Glomerular visceral epithelial cell (primary cell): ENCODE measurements around the gene KRTAP4-1.
"Not testable (repeated sequence)": the region's sequence is repeated elsewhere in the genome, so short reads cannot be mapped to it uniquely, and the experiment has no call there.

Experiments
- DNase-seq: peaks from one replicate; pipeline ENCODE4 v3.0.0-alpha.2; 2016; ENCODE audit errors: extremely low spot score

Gene KRTAP4-1

DNA sequence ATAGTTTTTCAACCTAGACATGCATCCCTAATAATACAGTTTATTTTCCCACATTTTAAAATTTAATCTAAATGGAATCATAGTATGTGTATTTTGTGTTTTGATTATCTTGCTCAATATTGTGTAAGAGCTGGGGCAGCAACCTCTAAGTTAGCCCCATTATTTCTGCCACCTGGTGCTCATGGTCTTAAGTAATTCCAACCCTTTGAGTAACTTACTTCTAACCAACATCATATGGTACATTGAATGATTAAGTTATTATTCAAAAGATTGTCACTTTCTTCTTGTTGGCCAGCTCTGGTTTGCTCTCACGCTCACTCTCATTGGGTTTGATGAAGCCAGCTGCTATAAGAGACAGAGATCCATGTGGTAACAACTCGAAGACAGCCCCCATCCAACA is 12.8 kb downstream of the KRTAP4-1 start:
- DNase-seq: no peak

DNA sequence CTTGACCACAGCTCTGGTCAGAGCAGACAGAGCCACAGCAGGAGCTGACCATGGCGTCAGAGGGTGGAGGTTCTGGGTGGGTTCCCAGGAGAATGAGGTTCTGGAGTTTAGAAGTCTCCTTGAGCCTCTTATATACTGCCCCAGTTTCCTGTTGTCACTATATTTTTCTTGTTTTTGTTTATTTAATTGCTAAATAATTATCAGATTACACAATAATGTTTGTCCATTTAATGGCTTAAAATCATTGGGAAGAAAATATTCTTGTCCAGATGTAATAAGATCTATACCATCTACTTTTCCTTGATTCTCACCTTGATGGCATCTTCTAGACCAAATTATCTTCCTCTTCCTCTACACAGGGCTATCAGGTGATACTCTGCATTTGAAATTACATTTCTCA is 16.6 kb downstream of the KRTAP4-1 start, which contains the start of gene KRTAP4-3:
Gene KRTAP4-3 (minus strand): TSS at position 101 of the 400 bp plus-strand sequence. CDS start 49 bp downstream, at position 52.
- DNase-seq: no peak

DNA sequence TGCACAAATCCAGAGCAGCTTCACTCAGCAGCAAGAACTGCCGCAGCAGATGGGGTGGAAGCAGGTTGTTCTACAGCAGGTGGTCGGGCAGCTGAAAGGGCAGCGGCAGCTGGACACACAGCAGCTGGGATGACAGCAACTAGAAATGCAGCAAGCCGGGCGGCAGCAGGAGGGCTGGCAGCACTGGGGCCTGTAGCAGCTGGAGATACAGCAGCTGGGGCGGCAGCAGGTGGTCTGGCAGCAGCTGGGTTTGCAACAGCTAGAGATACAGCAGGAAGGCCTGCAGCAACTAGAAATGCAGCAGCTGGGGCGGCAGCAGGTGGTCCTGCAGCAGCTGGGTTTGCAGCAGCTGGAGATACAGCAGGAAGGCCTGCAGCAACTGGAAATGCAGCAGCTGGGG is 17.1 kb downstream of the KRTAP4-1 start:
- DNase-seq: no peak

DNA sequence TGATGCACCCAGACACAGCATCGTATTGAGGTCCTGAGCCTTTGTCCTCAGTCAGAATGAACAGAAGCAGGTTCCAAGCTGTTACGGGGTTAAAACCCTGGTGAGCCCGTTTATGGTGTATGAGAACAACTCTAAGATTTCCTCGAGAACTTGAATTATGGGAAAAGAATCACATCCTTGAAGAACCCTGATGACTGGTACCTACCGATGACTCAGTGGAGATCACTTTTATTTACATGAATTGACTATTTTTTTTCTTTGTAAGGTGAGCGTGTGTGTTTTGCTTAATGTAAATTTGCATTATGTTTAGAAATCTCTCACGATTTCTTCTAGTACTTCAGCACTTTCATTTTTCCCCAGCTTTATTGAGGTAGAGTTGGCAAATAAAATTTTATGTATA is 20.9 kb downstream of the KRTAP4-1 start:
- DNase-seq: no peak

DNA sequence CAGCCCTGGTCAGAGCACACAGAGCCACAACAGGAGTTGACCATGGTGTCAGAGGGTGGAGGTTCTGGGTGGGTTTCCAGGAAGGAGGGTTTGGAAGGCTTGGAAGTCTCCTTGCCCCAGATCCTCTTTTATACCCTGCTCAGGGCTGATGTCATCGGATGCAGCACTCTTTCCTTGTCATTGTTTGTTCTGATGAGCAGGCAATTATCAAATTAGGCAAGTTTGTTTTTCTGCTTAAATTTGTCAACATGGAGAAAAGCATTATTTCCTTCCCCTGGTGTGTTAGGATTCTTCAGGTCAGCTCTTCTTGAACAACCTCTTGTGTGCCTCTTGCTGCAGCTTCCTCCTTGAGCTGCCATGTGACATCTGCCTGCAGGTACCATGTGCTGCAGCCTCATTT is 24.1 kb downstream of the KRTAP4-1 start, which contains the start of gene KRTAP4-4:
Gene KRTAP4-4 (minus strand): TSS at position 101 of the 400 bp plus-strand sequence. CDS start 57 bp downstream, at position 44.
- DNase-seq: no peak

DNA sequence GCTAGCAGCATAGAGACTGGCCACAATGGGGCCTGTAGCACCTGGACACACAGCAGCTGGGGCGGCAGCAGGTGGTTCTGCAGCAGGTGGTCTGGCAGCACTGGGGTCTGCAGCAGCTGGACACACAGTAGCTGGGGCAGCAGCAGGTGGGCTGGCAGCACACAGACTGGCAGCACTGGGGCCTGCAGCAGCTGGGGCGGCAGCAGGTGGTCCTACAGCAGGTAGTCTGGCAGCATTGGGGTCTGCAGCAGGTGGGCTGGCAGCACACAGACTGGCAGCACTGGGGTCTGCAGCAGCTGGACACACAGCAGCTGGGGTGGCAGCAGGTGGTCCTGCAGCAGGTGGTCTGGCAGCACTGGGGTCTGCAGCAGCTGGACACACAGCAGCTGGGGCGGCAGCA is 24.5 kb downstream of the KRTAP4-1 start:
- not testable (repeated sequence) for DNase-seq

DNA sequence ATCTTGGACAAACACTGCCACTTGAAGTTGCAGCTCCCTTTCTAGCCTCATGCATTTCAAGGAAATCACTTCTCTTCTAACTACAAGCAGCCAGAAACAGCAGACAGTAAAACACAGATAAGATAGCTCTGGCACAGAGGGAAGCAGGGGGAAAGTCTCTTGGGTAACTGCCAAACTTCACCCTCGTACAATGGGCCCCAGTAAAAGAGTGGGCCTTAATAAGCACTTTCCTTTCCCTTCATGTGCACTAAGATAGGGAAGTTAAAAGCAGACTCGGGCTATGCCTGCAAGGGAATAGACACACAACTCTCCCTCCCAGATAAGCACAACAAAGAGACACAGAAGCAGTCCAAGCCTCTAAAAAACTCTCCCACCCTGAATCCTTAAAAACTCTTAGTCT is 30.9 kb downstream of the KRTAP4-1 start:
- DNase-seq: no peak

DNA sequence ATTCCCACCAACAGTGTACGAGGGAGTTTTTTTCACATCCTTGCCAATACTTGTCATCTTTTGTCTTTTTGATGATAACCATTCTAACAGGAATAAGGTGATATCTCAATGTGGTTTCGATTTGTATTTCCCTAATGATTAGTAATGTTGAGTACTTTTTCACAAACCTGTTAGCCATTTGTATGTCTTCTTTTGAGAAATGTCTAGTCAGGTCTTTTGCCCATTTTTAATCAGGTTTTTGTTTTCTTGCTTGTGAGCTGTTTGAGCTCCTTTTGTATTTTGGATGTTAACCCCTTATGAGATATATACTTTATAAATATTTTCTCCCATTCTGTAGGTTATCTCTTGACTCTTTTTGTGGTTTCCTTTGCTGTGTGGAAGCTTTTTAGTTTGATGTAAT is 33.2 kb downstream of the KRTAP4-1 start:
- DNase-seq: no peak

DNA sequence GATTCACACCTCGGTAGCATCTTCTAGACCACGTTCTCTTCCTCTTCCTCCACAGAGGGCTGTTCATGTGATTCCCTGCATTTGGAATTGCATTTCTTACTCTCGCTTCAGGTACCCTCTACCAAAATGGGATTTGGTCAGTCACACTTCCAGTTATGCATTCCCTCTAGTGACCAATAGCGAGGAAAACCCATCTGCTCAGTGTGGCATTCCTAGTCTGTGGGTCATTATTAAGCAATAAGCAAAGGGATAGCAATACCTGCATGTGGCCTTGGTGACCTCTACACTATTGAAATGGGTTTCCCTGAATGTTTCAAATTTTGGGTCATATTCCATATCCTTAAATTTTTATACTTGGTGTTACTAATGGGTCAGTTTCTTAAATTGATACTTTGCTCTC is 34.7 kb downstream of the KRTAP4-1 start:
- DNase-seq: no peak

DNA sequence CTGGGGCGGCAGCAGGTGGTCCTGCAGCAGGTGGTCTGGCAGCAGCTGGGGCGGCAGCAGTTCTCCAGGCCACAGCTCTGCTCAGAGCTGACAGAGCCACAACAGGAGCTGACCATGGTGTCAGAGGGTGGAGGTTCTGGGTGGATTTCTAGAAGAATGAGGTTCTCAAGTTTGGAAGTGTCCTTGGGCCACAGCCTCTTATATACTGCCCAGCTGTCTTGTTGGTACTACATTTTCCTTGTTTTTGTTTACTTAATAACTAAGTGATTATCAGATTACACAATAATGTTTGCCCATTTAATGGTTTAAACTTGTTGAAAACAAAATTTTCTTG is 35.1 kb downstream of the KRTAP4-1 start, which contains the start of gene KRTAP4-5:
Gene KRTAP4-5 (minus strand): TSS at position 174 of the 334 bp plus-strand sequence. CDS start 58 bp downstream, at position 116.
- no peak for DNase-seq

DNA sequence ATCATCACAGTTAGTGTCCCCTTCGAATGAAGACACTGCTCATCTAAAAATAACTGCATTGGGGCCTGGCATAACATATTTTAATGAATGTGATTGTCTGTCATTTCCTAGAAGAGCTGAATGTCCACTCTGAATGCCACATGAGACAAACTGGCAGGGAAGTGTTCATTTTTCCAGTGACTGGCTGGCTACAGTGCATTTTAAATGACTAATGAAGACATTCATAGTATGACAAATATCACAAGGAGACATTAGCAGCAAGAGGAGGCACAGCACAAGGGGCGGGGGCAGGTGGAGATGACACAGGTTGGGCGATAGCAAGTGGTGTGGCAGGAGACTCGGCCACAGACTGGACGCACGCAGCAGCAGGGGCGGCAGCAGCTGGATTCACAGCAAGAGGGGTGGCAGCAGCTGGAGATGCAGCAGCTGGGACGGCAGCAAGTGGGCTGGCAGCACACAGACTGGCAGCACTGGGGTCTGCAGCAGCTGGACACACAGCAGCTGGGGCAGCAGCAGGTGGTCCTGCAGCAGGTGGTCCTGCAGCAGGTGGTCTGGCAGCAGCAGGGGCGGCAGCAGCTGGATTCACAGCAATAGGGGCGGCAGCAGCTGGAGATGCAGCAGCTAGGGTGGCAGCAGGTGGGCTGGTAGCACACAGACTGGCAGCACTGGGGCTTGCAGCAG is 35.6 kb downstream of the KRTAP4-1 start:
- DNase-seq: not testable (repeated sequence)

DNA sequence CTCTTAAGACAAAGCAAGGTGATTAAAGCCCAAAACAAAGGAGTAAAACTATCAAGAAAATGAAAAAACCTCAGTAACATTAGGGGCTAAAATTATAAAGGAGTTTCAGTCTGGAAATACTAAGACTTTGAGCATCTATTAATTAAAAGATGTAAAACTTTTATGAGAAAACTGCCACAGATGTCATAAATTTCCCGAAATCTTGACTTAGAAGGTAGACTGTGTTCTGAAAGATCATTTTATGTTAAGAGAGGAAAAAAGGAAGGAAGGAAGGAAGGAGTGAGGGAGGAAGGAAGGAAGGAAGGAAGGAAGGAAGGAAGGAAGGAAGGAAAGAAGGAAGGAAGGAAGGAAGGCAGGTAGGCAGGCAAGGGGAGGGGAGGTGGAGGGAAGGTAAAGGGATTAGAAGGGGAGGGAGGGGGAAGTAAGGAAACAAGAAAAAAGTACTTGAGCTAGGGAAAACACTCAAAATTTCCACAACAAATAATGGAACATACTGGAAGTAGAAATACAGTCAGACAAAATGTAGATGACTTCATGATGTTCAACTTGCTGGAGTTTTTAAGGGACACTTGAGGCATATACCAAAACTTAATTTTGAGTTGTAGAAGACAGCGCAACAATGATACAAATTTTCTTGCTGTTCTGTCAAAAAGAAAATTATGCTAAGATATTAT is 37.0 kb downstream of the KRTAP4-1 start:
- DNase-seq: no peak

DNA sequence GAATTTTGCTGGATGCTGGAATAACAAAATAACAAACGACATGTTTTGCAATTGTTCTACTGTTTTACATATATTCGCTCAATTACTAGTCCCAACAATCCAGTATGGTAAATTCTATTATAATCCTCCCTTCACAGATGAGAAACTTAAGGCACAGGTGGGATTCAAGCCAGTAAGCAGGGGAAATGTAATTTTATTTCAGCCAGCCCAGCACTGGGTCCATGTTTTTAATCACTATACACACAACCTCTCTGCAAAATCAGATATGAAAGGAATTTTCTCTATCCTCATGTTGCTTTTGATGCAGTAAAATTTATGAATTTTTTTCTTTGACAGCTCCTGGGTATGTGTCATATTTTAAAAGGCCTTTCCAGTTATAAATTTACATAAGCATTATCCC is 39.5 kb downstream of the KRTAP4-1 start:
- DNase-seq: no peak

DNA sequence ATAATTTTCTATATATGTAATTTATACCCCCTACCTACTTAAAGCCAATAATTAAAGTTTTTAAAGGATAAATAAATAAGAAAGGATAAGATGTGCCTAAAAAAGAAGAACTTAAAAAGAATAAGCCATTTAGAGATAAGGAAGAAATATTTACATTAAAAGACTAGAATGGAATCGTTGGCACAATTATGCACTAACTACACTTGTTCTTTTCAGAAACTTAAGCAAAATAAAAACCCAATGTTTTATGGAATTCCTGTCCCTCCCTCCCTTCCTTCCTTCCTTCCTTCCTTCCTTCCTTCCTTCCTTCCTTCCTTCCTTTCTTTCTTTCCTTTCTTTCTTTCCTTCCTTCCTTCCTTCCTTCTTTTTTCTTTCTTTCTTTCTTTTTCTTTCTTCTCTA is 39.9 kb downstream of the KRTAP4-1 start:
- DNase-seq: no peak

DNA sequence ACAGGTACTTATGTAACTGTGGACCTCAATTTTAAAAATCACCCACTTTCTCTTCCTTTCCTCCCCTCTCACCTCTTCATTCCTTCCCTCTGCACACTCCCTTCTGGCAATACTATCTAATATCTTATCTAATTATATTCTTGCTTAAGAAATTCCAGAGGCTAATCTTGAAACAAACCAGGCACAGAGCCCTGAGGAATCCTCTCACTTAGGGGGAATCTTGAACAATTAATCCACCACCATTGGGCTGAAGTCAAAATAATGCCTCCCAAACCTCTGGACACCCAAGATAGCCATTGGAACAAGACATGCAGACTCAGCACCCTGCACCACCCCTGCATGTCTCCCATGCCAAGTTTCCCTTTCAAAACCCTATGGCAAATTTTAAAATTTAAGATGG is 43.4 kb downstream of the KRTAP4-1 start:
- no peak for DNase-seq

DNA sequence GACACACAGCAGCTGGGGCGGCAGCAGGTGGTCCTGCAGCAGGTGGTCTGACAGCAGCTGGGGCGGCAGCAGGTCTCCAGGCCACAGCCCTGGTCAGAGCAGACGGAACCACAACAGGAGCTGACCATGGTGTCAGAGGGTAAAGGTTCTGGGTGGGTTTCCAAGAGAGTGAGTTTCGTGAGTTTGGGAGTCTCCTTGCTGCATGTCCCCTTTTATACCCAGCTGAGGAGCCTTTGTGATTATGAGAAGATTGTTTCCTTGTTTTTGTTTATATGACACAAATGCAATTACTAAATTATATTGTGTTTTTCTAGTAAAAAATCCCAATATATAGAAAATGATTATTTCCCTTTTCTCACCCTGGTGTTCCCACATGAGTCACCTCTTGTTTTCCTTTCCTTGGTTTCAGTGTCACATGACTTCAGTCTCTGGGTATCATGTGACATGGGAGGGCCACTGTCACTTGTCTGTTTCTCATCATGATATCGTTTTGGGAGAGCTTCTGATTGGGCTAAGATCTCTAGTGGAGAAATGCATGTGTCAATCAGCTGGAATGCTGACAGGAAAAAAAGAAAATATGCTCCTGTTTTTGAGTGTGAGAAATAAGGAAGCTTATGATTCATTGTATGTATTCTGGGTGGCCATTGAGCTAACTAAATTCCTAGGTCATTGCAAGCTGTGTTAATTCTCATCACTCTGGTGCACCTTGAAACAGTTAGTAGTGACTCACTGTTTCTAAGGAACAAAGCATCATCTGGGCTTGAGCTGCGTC is 44.2 kb downstream of the KRTAP4-1 start, which contains the start of gene KRTAP4-6:
Gene KRTAP4-6 (minus strand): TSS at position 185 of the 772 bp plus-strand sequence. CDS start 57 bp downstream, at position 128.
- peak; percentile 85 for DNase-seq

DNA sequence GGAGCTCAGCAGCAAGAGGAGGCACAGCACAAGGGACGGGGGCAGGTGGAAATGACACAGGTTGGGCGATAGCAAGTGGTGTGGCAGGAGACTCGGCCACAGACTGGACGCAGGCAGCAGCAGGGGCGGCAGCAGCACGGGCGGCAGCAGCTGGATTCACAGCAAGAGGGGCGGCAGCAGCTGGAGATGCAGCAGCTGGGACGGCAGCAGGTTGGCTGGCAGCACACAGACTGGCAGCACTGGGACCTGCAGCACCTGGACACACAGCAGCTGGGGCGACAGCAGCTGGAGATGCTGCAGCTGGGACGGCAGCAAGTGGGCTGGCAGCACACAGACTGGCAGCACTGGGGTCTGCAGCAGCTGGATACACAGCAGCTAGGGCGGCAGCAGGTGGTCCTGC is 44.8 kb downstream of the KRTAP4-1 start:
- DNase-seq: not testable (repeated sequence)
